Fibroblast of lung (primary cell): ENCODE results near the gene EIF3B. TPM values are rescaled to one million over a fixed set of nuclear protein-coding genes. Genes with fewer than 3 reads are reported as not detected.
"Not testable (repeated sequence)": the region's sequence is repeated elsewhere in the genome, so short reads cannot be mapped to it uniquely, and the experiment has no call there.

Experiments
- DNase-seq, 2 donors: peaks; one replicate each; pipeline versions ENCODE4 v3.0.0 to v3.0.0-alpha.2; 2010; ENCODE audit warnings: low read depth in 2 of 2
- H2AFZ ChIP-seq: 2 replicates; pipeline ENCODE4 v1.5.1; 2012; ENCODE audit warnings: low read length, control low read depth, inconsistent platforms
- H3K27ac ChIP-seq: 2 replicates; pipeline ENCODE4 v1.5.1; 2011; ENCODE audit warnings: low read length, control low read depth; ENCODE audit not compliant: insufficient read depth
- H3K27me3 ChIP-seq: 2 replicates; pipeline ENCODE4 v1.5.1; 2011; ENCODE audit warnings: mild to moderate bottlenecking, low read length; ENCODE audit not compliant: control insufficient read depth, insufficient read depth
- H3K36me3 ChIP-seq: 2 replicates; pipeline ENCODE4 v1.5.1; 2011; ENCODE audit warnings: low read length; ENCODE audit not compliant: control insufficient read depth, insufficient read depth
- H3K4me1 ChIP-seq: 2 replicates; pipeline ENCODE4 v1.5.1; 2011; ENCODE audit warnings: low read length; ENCODE audit not compliant: control insufficient read depth, insufficient read depth; ENCODE audit errors: extremely low read depth
- H3K4me2 ChIP-seq: 2 replicates; pipeline ENCODE4 v1.5.1; 2011; ENCODE audit warnings: low read length, control low read depth; ENCODE audit not compliant: insufficient read depth; ENCODE audit errors: extremely low read depth
- H3K4me3 ChIP-seq, 4 experiments: fragments of 200-600 bp in 1 of 4; sonication (generic) in 1 of 4; replicated peaks in 1 of 4; 2 replicates each; pipeline ENCODE4 v1.5.1; 2011 to 2016; ENCODE audit warnings: low read length in 4 of 4, low read depth in 3 of 4, mild to moderate bottlenecking in 3 of 4, control low read depth in 2 of 4, inconsistent platforms in 1 of 4, mixed read lengths in 1 of 4; ENCODE audit not compliant: insufficient read depth in 1 of 4; ENCODE audit errors: control extremely low read depth in 1 of 4
- H3K79me2 ChIP-seq: 2 replicates; pipeline ENCODE4 v1.5.1; 2012; ENCODE audit warnings: mild to moderate bottlenecking, low read length, inconsistent platforms; ENCODE audit not compliant: control insufficient read depth, insufficient read depth
- H3K9ac ChIP-seq: 2 replicates; pipeline ENCODE4 v1.5.1; 2011; ENCODE audit warnings: mild to moderate bottlenecking, low read length, control low read depth; ENCODE audit not compliant: insufficient read depth
- H3K9me3 ChIP-seq: 2 replicates; pipeline ENCODE4 v1.5.1; 2012; ENCODE audit warnings: low read depth, low read length; ENCODE audit not compliant: control insufficient read depth, insufficient read depth
- H4K20me1 ChIP-seq: 2 replicates; pipeline ENCODE4 v1.5.1; 2011; ENCODE audit warnings: low read length; ENCODE audit not compliant: control insufficient read depth, insufficient read depth; ENCODE audit errors: extremely low read depth
- CTCF ChIP-seq, 2 donors: IDR thresholded peaks in 1 of 2; conservative IDR thresholded peaks in 1 of 2; 1 replicate in 1 of 2; 2 replicates in 1 of 2; pipeline ENCODE4 v1.5.1; 2011 to 2012; ENCODE audit warnings: low read length in 2 of 2, control low read depth in 1 of 2, inconsistent platforms in 1 of 2, low read depth in 1 of 2, mild to moderate bottlenecking in 1 of 2
- EZH2 ChIP-seq: IDR thresholded peaks from 2 replicates; pipeline ENCODE4 v1.5.1; 2012; ENCODE audit warnings: low read length, control low read depth, mild to moderate bottlenecking; ENCODE audit errors: missing control alignments
- polyA minus RNA-seq: library from RNA; depleted of rRNA, polyadenylated mRNA; stranded (reverse); fragments of >200 nt; gene quantifications from 2 replicates; pipeline ENCODE4 v1.2.3, GENCODE V29; 2011; ENCODE audit warnings: low replicate concordance
- polyA plus RNA-seq, 2 donors: library from polyadenylated mRNA; depleted of rRNA in 1 of 2; stranded (reverse) in 1 of 2; unstranded in 1 of 2; fragments of >200 nt; gene quantifications; 2 replicates each; pipeline ENCODE4 v1.2.1, GENCODE V29; 2011 to 2012; ENCODE audit warnings: missing spikeins in 1 of 2
- total RNA-seq: library from RNA; depleted of rRNA; stranded (reverse); fragments of >200 nt; gene quantifications from 2 replicates; pipeline ENCODE4 v1.2.1, GENCODE V29; 2014

Gene EIF3B
- total RNA-seq (133 and 139 TPM in 2 replicates), polyA plus RNA-seq (92.8 and 125 TPM in 2 replicates), polyA minus RNA-seq (108 and 127 TPM in 2 replicates)
- 146 and 193 TPM in 2 replicates for polyA plus RNA-seq (2012)

GRCh38 chr7:2354186-2354938 lies at the start of gene EIF3B:
Gene EIF3B (plus strand): TSS chr7:2354827. CDS start chr7:2354922, 95 bp downstream.
- Histone ChIP-seq H3K79me2 (peaks cover 49% of the 10 kb centered on the region), H3K27me3 (no peaks in the 10 kb centered on the region), H3K9ac (peak within 1 kb of the TSS; percentile 91), H3K27ac (peak within 1 kb of the TSS; percentile 99), H4K20me1 (no peaks in the 10 kb centered on the region), H2AFZ (peak within 1 kb of the TSS; percentile 89), H3K9me3 (no peaks in the 10 kb centered on the region), H3K4me2 (peak within 1 kb of the TSS; percentile 97), H3K36me3 (peaks cover 7% of the 10 kb centered on the region), H3K4me1 (no peaks in the 10 kb centered on the region), H3K4me3 (peak within 1 kb of the TSS; percentile 49 to 92 (median 89))
- peak; percentile 93 to 98 for DNase-seq
- no peak for TF ChIP-seq EZH2
- no peak for TF ChIP-seq CTCF (conservative IDR thresholded peaks at IDR 0.05 in 1 of 2, IDR thresholded peaks at IDR 0.05 in 1 of 2; ENCODE audit: low read depth in 1 of 2, low read length in 2 of 2)

GRCh38 chr7:2305258-2305657 lies 49.4 kb upstream of the EIF3B start:
- not testable (repeated sequence) for DNase-seq

GRCh38 chr7:2306688-2307087 lies 47.9 kb upstream of the EIF3B start:
- Histone ChIP-seq H3K27ac (no peak overlapping the region), H3K4me3 (no peak overlapping the region), H2AFZ (no peak overlapping the region), H3K9me3 (no peaks in the 10 kb centered on the region), H3K9ac (no peak overlapping the region), H3K79me2 (peaks cover 10% of the 10 kb centered on the region), H3K27me3 (no peaks in the 10 kb centered on the region), H3K4me2 (no peak overlapping the region), H3K36me3 (no peaks in the 10 kb centered on the region), H4K20me1 (no peaks in the 10 kb centered on the region), H3K4me1 (no peaks in the 10 kb centered on the region)
- TF ChIP-seq EZH2, result no peak
- TF ChIP-seq CTCF (conservative IDR thresholded peaks at IDR 0.05 in 1 of 2, IDR thresholded peaks at IDR 0.05 in 1 of 2; ENCODE audit: low read depth in 1 of 2, low read length in 2 of 2), result no peak
- peak in 1 of 2 donors; percentile 53 for DNase-seq

More at GRCh38 chr7:2305258-2305657, 49.4 kb upstream of the EIF3B start:
- H3K9ac ChIP-seq, H3K4me3 ChIP-seq, H4K20me1 ChIP-seq, H2AFZ ChIP-seq, H3K27ac ChIP-seq, H3K4me2 ChIP-seq, H3K9me3 ChIP-seq, H3K27me3 ChIP-seq, H3K79me2 ChIP-seq, H3K36me3 ChIP-seq, H3K4me1 ChIP-seq: not testable (repeated sequence)
